ENCODE measurements around the gene WDPCP.
"Not testable (repeated sequence)": the region's sequence is repeated elsewhere in the genome, so short reads cannot be mapped to it uniquely, and the experiment has no call there.

WDPCP gene

DNA sequence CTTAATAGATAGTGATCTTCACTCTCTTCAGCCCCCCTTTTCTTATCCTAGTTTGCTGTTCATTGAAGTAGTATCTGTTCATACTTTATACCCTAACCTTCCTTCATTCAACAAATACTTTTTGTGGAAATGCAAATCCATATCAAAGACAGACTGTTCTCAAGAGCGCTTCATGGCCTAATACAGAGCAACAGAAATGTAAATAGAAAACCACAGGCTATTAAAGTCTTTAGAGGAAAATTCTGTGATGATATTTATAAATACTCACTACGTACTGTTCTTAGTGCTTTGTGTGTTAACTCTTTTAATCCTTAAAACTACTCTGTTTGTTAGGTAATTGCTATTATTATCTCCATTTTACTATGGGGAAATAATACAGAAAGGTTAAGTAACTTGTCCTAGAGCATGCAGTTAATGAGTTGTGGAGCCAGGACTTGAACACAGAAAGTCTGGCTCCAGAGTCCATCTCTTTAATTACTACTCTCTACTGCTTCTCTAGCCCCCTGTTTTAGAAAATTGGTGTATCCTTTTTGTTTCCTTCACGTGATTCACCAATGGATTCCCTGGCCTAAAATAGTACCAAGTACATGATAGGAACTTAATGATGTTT is 3.4 kb upstream of the WDPCP start:
- Histone ChIP-seq H3K27ac (no peak overlapping the region), H3K4me3 (no peak overlapping the region)

DNA sequence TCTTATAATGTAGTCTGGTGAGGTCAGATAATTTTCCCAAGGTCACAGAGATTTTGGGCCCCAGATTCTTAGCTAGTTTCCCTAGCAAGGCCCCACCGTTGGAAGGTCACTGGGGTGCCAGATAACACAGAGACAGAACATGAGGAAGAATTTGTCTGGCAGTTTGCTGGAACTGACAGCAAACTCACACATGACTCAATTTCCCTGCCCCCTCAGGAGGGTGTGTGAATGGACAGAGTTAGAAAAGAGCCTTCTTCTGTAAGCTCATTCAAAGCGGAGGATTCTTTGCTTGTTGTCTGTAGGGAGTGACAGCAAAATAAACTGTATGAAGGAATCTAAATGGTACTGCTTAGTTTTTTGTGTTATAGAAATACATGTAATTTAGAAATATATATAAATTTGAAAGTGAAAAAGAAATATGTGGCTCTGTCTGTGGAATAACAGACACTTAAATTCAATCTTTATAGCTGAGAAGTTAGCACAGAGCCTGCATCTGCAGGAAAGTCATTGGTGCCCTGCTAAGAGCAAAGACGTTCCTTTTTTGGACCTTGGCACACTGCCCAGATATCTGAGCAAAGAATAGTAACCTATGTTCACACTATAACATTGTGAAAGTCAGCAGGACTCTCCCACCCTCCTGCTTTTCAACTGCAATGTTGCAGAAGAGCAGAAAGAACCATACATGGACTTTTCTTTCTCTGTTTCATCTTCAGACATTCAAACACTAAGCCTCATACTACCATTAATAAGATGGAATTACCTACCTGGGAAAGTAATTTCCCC is 2.5 kb upstream of the WDPCP start:
- no peak overlapping the region for H3K4me3 ChIP-seq
- H3K27ac ChIP-seq: peak overlapping the region in 1 of 21 experiments; percentile 32

DNA sequence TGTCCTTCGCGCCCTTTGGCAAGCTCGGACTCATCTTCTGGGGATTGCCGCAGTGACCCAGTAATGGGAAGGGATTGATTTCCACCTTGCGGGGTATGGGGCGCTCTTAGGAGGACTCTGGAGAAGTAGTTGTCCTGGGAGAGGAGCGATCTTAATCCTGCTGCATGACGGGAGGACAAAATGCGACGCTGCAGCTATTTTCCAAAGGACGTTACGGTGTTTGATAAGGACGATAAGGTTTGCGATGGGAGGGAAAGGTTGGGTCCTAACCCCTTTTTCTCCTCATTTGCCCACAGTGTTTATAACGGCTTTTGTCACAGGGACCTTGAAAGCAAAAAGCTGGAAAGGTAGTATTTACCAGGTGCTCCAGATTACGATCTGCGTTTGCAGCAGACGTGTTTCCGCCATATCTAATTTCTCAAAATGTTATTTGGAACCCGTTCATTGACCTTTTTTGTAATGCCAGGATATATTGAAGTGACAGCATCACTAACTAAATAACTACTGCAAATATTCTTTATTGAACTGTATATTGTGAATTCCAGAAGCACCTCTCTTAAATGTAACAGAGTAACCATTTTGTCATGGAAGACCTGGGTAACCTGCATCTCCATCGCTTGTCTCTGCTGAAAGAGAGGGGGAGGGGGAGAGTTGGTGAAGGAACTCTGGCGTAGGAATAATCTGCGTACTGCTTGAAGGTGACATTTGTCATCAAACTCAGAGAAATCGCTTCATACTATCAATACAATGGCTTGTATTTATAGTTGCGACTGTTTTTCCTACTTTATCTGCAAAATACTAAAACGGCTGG is 1.1 kb upstream of the WDPCP start:
- Histone ChIP-seq H3K4me3 (peak overlapping the region; percentile 64 to 91 (median 80)), H3K27ac (peak overlapping the region; percentile 16 to 94 (median 84))

DNA sequence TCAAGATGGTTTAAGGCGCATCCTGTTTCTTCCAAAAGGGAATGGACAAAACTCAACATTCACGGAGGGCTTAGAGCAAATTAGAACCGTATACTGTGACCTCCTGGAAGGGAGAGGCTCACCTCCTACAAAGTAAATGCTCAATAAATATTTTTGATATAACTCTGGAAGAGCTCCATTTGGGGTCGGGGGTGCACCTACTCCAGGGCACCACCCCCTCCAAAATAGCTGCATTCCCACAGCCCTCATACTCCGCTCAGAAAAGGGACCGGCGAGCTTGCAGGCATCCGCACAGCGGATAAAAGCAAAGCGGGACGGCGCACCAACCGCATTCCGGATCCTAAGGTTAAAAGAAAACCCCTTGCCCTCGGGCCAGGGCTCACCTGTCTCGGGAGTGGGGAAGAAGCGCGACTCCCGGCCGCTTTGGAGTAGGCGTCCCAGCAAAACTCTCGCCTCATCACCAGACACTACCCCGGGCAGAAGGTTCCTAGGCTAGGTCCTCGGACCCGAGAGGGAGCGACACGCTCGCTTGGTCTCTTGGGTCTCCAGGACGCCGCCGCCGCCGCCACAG is 378 bp downstream of the WDPCP start:
- peak overlapping the region; percentile 23 to 94 (median 84) for H3K27ac ChIP-seq
- peak overlapping the region; percentile 64 to 91 (median 80) for H3K4me3 ChIP-seq

DNA sequence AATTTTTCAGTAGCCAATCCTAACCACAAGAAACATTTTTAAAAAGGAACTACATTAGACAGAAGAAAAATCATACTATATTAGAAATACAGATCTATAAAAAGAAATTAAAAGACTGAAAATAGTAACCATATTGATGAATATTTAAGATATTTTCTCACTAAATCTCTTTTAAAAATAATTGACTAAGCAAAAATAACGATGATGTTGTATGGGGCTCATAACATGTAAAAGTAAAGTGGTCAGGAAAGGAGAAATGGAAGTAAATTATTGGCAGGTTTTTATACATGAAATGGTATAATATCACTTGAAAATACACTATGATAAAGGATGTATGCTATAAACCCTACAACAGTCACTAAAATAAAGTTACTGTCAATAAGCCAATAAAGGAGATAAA is 5.4 kb downstream of the WDPCP start:
- no peak overlapping the region for H3K27ac ChIP-seq
- H3K4me3 ChIP-seq: no peak overlapping the region

DNA sequence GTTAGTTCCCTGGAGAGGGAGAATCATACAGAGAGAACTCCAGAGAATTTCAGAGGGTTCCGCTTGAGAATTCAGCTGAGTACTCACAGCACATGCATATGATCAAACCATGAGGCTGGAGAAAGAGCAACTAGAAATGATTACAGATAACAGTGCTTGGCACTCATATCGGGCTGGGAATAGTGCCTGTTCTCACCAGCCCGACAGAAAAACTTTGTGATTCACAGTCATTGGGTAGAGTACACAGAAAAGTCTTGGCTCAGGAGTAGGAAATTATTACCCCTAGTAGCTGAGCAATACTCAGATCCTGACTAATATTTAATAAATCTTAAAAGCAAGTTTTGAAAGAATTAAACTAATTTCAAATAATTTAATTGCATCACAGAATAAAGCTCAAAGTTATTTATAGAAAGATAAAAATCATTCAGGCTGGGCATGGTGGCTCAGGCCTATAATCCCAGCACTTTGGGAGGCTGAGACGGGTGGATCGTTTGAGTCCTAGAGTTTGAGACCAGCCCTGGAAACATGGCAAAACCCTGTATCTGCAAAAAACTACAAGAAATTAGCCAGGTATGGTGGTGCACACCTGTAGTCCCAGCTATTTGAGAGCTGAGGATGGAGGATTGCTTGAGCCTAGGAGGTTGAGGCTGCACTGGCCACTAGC is 6.8 kb downstream of the WDPCP start:
- peak overlapping the region in 16 of 21 experiments; percentile 2 to 77 (median 45) for H3K27ac ChIP-seq
- no peak overlapping the region for H3K4me3 ChIP-seq

DNA sequence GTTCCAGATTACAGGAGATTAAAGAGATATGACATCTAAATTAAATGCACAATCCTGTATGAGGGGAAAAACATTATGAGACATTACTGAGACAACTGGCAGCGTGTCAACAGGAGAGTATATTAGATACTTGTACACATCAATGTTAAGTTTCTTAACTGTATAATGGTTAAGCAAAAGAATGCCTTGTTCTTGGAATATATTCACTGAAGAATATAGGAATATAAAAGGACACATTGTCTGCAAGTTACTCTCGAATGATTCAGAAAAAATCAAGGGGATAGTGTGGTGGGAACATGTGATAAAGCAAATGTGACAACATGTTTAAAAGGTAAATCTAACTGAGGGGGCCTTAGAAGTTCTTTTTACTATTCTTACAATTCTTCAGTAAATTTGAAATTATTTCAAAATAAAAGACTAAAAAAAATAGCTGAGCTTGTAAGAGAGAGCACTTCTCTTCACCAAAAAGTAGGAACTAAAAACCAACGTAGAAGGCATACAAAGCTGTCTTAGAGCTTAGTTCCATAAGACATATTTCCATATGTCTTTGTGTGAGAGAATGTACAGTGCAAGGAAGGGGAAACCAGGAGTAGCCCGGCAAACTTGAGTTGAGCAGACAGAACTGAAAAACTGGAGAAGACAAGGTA is 7.5 kb downstream of the WDPCP start:
- H3K27ac ChIP-seq: peak overlapping the region in 16 of 21 experiments; percentile 2 to 77 (median 45)

DNA sequence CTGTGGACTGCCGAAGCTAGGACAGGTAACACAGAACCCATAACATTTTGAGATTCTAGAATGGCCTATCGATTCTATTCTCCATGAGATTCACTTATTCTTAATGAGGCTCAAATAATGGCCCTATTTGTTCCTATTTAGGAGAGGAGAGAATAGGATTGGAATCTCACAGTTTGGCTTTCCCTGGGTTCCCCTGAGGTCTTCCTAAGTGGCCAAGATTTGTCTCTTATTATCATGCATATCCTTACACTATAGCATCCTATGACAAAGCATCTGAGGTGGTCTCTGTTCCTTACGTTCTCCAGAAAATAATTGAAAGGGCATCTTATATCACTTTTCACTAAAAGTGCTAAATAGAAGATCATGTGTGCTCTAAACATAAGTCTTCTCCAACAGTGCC is 9.5 kb downstream of the WDPCP start:
- no peak overlapping the region for H3K27ac ChIP-seq
- no peak overlapping the region for H3K4me3 ChIP-seq

More for the DNA sequence above, 7.5 kb downstream of the WDPCP start:
- no peak overlapping the region for H3K4me3 ChIP-seq

DNA sequence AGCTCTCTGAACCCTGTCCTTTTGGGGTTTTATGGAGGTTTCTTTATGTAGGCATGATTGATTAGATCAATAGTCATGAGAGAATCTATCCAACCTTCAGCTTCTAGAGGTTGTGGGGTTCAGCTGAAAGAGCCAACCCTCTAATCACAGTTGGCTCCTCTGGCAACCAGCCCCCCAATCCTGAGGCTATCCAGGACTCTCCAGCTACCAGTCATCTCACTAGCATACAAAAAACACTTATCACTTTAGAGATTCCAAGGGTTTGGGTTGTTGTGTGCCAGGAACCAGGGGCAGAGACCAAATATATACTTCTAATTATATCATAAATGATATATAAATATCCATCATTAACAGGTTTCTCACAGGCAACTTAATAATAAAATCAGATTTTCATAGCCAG is 11.7 kb downstream of the WDPCP start:
- Histone ChIP-seq H3K4me3 (no peak overlapping the region), H3K27ac (no peak overlapping the region)

DNA sequence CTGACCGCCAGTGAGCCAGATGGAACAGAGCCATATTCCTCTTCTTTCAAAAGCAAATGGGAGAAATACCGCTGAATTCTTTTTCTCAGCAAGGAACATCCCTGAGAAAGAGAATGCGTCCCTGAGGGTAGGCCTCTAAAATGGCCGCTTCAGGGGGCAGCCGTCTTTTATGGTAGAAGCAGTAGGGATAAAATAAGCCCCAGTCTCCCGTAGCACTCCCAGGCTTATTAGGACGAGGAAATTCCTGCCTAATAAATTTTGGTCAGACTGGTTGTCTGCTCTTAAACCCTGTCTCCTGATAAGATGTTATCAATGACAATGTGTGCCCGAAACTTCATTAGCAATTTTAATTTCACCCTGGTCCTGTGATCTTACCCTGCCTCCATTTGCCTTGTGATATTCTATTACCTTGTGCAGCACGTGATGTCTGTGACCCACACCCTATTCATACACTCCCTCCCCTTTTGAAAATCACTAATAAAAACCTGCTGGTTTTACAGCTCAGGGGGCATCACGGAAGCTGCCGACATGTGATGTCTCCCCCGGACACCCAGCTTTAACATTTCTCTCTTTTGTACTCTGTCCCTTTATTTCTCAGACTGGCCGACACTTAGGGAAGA is 14.4 kb downstream of the WDPCP start:
- H3K27ac ChIP-seq, H3K4me3 ChIP-seq: not testable (repeated sequence)

DNA sequence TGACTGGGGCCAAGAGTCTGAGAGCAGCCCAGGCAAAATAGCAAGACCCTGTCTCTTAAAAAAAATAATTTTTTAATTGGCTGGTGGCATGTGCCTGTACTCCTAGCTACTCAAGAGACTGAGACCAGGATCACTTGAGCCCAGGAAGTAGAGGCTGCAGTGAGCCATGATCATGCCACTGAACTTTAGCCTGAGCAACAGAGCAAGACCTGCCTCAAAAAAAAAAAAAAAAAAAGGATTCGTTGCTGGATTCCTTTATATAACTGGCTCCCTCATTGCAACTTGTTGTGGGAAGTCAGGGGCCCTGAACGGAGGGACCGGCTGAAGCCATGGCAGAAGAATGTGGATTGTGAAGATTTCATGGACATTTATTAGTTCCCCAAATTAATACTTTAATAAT is 15.3 kb downstream of the WDPCP start:
- H3K4me3 ChIP-seq, H3K27ac ChIP-seq: not testable (repeated sequence)

DNA sequence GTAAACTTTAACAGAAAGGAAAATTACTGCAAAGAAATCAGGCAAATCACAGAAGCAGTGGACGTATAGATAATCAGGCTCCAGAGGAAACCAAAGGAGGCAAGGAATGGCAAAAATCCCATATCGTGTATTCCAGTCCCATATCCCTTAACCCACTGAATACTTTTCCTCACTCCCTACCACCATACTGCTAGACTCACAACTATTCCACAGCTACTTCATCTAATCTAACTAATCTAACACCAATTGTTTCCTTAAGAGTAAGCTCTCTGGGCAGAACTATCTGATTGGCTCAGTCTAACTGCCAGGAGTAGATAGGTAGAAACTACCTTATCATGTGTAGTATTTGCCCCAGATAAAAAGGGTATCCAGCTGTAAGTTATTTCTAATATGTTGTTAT is 16.3 kb downstream of the WDPCP start:
- Histone ChIP-seq H3K27ac (no peak overlapping the region), H3K4me3 (no peak overlapping the region)

DNA sequence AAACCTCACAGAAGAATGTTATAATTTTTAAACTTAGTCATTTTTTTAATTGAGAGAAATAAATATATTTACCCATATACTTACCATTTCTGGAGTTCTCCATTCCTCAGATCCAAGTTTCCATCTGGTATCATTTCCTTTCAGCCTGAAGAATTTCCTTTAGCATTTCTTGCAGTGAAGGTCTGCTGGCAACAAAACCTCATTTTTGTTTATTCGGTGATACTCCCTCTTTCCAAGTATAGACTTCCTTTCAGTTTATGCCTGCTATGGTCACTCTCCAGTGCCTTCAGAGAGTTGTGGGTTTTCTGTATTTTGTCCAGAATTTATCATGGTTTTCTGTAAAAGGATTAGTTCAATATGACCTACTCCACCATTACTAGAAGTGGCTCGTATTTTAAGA is 17.0 kb downstream of the WDPCP start:
- H3K4me3 ChIP-seq: no peak overlapping the region
- no peak overlapping the region for H3K27ac ChIP-seq

DNA sequence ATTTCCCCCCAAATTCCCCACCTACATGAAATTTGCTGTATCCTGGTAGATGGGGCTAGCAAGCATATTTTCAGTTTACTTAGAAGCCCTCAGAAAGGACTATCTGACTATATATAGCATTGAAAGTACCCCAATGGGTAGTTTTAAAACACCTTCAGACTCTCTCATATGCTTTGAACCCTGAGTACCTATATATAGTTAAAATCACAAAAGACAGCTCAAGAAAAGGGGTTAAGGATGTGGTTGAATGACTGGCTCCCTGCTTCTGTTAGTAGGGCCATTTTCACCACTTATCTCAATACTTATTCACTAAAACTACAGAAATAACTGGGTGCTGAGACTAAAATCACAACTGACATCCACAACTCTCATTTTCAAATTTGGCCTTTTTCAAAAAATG is 18.5 kb downstream of the WDPCP start:
- H3K27ac ChIP-seq: no peak overlapping the region
- H3K4me3 ChIP-seq: no peak overlapping the region

DNA sequence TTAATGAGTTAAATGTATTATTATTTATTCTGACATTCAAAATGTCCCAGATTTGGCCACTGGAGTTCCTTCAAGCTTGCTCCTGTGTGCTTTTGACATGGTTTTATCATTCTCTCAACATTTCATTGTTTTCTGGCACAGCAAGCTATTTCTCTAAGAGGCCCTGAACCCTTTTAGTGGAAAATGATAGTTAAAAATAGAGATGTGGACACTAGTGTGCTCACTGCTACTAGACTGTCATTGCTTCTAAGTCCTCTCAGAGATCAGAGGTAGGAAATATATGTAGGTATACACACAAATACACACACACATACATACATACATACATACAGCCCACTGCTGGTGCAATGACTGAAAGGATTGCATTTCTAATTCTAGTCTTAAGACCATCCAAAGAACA is 25.5 kb downstream of the WDPCP start:
- Histone ChIP-seq H3K4me3 (no peak overlapping the region), H3K27ac (no peak overlapping the region)

DNA sequence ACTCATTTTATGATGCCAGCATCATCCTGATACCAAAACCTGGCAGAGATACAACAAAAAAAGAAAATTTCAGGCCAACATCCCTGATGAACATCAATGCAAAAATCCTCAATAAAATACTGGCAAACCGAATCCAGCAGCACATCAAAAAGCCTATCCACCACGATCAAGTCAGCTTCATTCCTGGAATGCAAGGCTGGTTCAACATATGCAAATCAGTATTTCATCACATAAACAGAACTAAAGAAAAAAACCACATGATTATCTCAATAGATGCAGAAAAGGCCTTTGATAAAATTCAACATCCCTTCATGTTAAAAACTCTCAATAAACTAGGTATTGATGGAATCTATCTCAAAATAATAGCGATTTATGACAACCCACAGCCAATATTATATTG is 29.4 kb downstream of the WDPCP start:
- not testable (repeated sequence) for H3K4me3 ChIP-seq, H3K27ac ChIP-seq

DNA sequence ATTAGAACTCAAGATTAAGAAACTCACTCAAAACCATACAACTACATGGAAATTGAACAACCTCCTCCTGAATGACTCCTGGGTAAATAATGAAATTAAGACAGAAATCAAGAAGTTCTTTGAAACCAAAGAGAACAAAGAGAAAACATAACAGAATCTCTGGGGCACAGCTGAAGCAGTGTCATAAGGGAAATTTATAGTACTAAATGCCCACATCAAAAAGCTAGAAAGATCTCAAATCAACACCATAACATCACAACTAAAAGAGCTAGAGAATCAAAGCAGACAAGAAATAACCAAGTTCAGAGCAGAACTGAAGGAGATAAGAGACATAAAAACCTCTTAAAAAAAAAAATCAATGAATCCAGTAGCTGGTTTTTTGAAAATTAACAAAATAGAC is 30.5 kb downstream of the WDPCP start:
- not testable (repeated sequence) for H3K4me3 ChIP-seq

DNA sequence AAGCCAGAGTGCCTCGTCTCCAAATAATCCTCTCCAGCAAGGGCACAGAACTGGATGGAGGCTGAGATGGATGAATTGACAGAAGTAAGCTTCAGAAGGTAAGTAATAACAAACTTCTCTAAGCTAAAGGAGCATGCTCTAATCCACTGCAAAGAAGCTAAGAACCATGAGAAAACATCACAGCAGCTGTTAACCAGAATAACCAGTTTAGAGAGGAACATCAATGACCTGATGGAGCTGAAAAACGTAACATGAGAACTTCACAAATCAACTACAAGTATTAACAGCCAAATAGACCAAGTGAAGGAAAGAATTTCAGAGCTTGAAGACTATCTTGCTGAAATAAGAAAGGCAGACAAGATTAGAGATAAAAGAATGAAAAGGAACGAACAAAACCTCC is 32.3 kb downstream of the WDPCP start:
- Histone ChIP-seq H3K27ac (no peak overlapping the region), H3K4me3 (no peak overlapping the region)

More for the DNA sequence above, 30.5 kb downstream of the WDPCP start:
- not testable (repeated sequence) for H3K27ac ChIP-seq

DNA sequence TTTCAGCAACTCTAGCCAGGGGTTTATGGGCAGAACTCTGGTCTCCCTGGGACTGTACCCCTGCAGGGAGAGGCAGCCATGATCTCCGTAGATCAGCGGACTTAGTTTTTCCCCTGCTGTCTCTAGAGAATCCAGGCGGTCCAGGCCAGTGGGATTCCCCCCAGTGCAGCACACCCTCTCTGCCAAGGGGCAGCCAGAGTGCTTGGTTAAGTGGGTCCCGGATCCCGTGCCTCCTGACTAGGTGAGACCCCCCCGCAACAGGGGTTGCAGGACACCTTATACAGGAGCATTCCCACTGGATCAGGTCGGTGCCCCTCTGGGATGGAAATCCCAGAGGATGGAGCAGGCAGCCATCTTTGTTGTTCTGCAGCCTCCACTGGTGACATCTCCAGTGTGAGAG is 33.0 kb downstream of the WDPCP start:
- Histone ChIP-seq H3K27ac (no peak overlapping the region), H3K4me3 (no peak overlapping the region)

Measured in skin epidermis (tissue), 12 donors.